Ishikawa (cell line): ENCODE results near the gene LAMB3.
A peak's percentile ranks its signal among the peaks of the same experiment; 100 is the strongest.

Experiments
- CEBPB ChIP-seq: IDR thresholded peaks from 2 replicates; pipeline ENCODE4 v1.6.1; 2012
- CREB1 ChIP-seq: IDR thresholded peaks from 2 replicates; pipeline ENCODE4 v1.6.1; 2012; ENCODE audit warnings: low read depth
- EGR1 ChIP-seq: IDR thresholded peaks from 2 replicates; pipeline ENCODE4 v1.6.1; 2012
- EP300 ChIP-seq: IDR thresholded peaks from 2 replicates; pipeline ENCODE4 v1.6.1; 2012; ENCODE audit warnings: borderline replicate concordance
- FOXM1 ChIP-seq: IDR thresholded peaks from 2 replicates; pipeline ENCODE4 v1.6.1; 2012; ENCODE audit warnings: low read depth, borderline replicate concordance
- NFIC ChIP-seq: IDR thresholded peaks from 2 replicates; pipeline ENCODE4 v1.6.1; 2012
- RAD21 ChIP-seq: IDR thresholded peaks from 2 replicates; pipeline ENCODE4 v1.6.1; 2012; ENCODE audit warnings: low read depth
- TAF1 ChIP-seq: IDR thresholded peaks from 2 replicates; pipeline ENCODE4 v1.6.1; 2012; ENCODE audit warnings: low read depth, mild to moderate bottlenecking
- TCF12 ChIP-seq: IDR thresholded peaks from 2 replicates; pipeline ENCODE4 v1.6.1; 2012; ENCODE audit warnings: low read depth
- TEAD4 ChIP-seq: IDR thresholded peaks from 2 replicates; pipeline ENCODE4 v1.6.1; 2012
- YY1 ChIP-seq: IDR thresholded peaks from 2 replicates; pipeline ENCODE4 v1.6.1; 2012; ENCODE audit warnings: low read depth
- ZBTB7A ChIP-seq: IDR thresholded peaks from 2 replicates; pipeline ENCODE4 v1.6.1; 2012; ENCODE audit warnings: low read depth
- TF ChIP-seq, protein P1 (sequence below): IDR thresholded peaks from 2 replicates; pipeline ENCODE4 v1.6.1; 2012
- TF ChIP-seq, protein P2 (sequence below): IDR thresholded peaks from 2 replicates; pipeline ENCODE4 v1.6.1; 2012
- TF ChIP-seq, protein P3 (sequence below): IDR thresholded peaks from 2 replicates; pipeline ENCODE4 v1.6.1; 2012; ENCODE audit warnings: low read depth, mild to moderate bottlenecking

The LAMB3 gene

DNA sequence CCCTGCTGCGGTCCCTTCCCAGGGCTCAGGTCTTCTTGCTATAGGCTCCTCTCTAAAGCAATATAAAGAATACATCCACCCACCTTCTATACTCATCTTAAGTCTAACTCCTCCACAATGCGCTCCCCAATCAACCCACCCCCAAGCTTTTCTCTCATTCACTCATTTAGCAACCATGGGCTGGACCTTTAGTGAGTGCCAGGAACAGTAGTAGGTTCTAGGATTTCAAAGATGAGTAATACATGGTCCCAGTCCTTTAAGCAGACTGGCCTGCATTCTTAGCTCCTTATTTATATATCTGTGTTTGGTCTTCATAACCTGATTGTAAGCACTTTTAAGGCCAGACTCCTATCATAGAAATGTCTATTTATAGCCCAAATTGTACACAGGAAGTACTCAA is 62.8 kb downstream of the LAMB3 start:
- TF ChIP-seq EP300: no peak
- TF ChIP-seq TEAD4: no peak

DNA sequence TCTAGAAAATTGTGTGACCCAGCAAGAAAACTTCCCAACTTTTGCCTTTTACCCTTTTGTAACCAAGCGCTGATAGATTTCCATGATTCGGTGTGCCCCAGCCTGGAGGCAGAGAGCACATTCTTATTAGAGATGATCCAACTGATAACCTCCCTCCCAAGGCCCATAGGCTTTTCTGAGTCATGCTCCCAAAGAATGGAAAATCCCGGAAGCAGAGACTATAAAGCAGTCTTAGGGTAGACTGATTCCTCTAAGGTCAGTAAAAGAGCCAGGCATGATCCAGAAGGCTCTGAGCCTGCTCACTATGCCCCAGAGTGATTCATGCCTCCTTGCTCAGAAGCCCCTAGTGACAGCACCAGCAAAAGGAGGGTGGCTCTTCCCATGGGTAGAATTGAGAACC is 64.4 kb downstream of the LAMB3 start:
- TF ChIP-seq EGR1 (no peak), CREB1 (no peak), TAF1 (no peak), RAD21 (no peak), CEBPB (no peak), YY1 (no peak), ZBTB7A (no peak)
- TF ChIP-seq, protein P1, sequence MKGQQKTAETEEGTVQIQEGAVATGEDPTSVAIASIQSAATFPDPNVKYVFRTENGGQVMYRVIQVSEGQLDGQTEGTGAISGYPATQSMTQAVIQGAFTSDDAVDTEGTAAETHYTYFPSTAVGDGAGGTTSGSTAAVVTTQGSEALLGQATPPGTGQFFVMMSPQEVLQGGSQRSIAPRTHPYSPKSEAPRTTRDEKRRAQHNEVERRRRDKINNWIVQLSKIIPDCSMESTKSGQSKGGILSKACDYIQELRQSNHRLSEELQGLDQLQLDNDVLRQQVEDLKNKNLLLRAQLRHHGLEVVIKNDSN: no peak

DNA sequence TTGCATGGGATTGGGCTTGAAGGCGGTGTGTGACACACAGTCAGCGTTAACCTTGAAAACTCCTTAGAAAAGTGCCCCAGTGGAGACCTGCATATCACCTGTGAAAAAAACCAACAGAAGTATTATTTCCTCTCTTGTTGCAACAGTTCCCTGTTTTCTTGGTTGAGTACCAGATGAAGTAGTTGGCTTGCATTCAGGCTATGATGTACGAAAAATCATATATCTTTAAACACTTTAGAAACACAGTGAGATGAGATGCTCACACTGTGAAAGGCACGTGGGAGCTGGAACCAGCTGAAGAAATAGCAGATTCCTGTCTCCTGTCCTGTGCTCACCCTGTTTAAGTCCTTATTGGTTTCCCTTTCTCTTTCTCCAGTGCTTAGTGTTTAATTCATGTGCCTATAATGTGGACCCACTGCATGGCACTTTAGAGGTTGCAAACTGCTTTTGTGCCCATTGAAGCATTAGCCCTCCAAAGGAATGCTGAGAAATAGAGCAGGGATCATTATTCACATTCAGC is 65.9 kb downstream of the LAMB3 start:
- no peak for TF ChIP-seq RAD21
- no peak for TF ChIP-seq TAF1
- TF ChIP-seq TEAD4: no peak
- TF ChIP-seq CEBPB: no peak
- TF ChIP-seq, protein P2, sequence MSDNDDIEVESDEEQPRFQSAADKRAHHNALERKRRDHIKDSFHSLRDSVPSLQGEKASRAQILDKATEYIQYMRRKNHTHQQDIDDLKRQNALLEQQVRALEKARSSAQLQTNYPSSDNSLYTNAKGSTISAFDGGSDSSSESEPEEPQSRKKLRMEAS: no peak
- TF ChIP-seq, protein P1: no peak
- no peak for TF ChIP-seq FOXM1
- no peak for TF ChIP-seq CREB1
- TF ChIP-seq ZBTB7A: no peak
- TF ChIP-seq NFIC: no peak
- no peak for TF ChIP-seq YY1
- TF ChIP-seq EGR1: no peak
- TF ChIP-seq TCF12: no peak
- TF ChIP-seq, protein P3, sequence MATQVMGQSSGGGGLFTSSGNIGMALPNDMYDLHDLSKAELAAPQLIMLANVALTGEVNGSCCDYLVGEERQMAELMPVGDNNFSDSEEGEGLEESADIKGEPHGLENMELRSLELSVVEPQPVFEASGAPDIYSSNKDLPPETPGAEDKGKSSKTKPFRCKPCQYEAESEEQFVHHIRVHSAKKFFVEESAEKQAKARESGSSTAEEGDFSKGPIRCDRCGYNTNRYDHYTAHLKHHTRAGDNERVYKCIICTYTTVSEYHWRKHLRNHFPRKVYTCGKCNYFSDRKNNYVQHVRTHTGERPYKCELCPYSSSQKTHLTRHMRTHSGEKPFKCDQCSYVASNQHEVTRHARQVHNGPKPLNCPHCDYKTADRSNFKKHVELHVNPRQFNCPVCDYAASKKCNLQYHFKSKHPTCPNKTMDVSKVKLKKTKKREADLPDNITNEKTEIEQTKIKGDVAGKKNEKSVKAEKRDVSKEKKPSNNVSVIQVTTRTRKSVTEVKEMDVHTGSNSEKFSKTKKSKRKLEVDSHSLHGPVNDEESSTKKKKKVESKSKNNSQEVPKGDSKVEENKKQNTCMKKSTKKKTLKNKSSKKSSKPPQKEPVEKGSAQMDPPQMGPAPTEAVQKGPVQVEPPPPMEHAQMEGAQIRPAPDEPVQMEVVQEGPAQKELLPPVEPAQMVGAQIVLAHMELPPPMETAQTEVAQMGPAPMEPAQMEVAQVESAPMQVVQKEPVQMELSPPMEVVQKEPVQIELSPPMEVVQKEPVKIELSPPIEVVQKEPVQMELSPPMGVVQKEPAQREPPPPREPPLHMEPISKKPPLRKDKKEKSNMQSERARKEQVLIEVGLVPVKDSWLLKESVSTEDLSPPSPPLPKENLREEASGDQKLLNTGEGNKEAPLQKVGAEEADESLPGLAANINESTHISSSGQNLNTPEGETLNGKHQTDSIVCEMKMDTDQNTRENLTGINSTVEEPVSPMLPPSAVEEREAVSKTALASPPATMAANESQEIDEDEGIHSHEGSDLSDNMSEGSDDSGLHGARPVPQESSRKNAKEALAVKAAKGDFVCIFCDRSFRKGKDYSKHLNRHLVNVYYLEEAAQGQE: no peak
- TF ChIP-seq EP300: no peak

DNA sequence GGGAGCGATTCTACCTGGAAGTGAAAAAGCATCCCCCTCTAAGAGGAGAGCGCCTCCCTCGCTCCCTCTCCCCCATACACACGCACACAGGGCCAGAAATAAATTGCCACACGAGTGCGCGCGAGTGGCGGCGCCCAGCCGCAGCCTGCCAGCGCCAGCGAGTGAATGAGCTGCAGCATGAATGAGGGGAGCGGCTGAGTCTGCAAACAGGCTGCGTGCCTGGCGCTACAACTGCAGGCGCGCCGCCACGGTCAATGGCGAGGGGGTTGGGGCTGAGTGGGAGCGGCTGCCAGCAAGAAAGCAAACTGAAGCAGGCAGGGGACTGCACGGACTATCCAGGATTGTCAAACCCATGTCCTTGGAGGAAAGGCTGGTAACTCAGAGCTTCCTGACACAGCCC is 66.6 kb downstream of the LAMB3 start:
- TF ChIP-seq NFIC (no peak), RAD21 (peak; percentile 16; the same call in 1 of the 2 replicates)

DNA sequence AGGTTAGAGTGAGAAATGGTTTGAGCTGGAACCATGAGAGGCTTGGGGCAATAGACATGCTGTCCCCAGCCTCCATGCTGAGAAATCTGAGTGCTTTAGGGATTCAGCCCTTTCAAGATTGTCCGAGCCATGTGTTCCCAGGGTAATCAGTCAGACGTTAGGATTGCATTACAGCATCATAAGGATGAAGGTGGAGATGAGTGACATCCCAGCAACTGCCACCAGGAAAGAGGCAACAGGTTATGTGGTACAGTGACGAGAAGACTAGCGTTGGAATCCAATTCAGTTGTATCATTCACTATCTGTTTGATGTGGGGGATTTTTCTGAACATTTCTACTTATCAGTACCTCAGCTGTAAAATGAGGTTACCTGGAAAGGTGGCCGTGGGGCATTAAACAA is 67.0 kb downstream of the LAMB3 start:
- TF ChIP-seq, protein P3: no peak
- TF ChIP-seq, protein P1: no peak
- TF ChIP-seq ZBTB7A (no peak), FOXM1 (no peak), RAD21 (no peak), YY1 (no peak), EGR1 (no peak), EP300 (no peak), NFIC (no peak), TAF1 (no peak), CREB1 (no peak), TEAD4 (no peak), CEBPB (no peak), TCF12 (no peak)
- TF ChIP-seq, protein P2: no peak

DNA sequence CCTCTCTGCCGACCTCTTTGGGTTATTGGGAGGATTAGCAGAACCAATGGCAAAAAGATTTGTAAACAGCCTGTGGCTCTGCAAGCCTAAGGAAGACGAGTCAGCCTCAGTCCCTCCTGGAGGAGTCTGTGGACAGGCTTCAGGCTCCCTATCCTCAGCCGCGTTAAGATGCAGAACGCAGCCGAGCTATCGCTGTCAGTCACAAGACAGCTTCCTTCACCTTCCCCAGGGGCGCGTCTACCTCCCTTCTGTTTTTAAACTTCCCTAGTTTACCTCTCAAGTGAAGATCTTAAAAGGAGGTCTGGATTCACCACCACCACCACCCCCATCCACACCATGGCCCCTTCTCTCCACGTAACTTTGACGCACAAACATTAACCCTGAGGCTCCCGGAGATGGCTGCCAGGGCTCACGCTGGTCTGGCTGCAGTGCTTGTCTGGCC is 68.0 kb downstream of the LAMB3 start:
- TF ChIP-seq ZBTB7A: no peak
- no peak for TF ChIP-seq CREB1
- no peak for TF ChIP-seq NFIC
- no peak for TF ChIP-seq TCF12
- TF ChIP-seq FOXM1: no peak
- TF ChIP-seq EP300: no peak
- TF ChIP-seq, protein P3: no peak
- TF ChIP-seq RAD21: no peak
- no peak for TF ChIP-seq CEBPB
- TF ChIP-seq EGR1: no peak
- TF ChIP-seq, protein P1: no peak
- TF ChIP-seq, protein P2: no peak
- no peak for TF ChIP-seq YY1
- no peak for TF ChIP-seq TAF1
- TF ChIP-seq TEAD4: no peak
